Left lung (tissue), 10 donors: ENCODE data around the gene VAV1. TPM values are rescaled to one million over a fixed set of nuclear protein-coding genes. Genes with fewer than 3 reads are reported as not detected.
A peak's percentile ranks its signal among the peaks of the same experiment; 100 is the strongest.

ENCODE experiments used
- ATAC-seq: fragments of 200-7000 bp; cut with Tn5 transposase; one replicate; pipeline ENCODE4 v1.9.1; 2020; ENCODE audit warnings: moderate library complexity
- DNase-seq, 4 donors: peaks; one replicate each; pipeline ENCODE4 v3.0.0-alpha.2; 2013 to 2020
- H3K27ac ChIP-seq, 2 donors: fragments of 200-600 bp; sonication (generic) in 1 of 2; one replicate each; pipeline versions ENCODE4 v1.5.0 to v1.8.0; 2020 to 2021
- H3K27me3 ChIP-seq, 2 donors: fragments of 200-600 bp; sonication (generic) in 1 of 2; one replicate each; pipeline versions ENCODE4 v1.5.0 to v1.8.0; 2020 to 2021
- H3K36me3 ChIP-seq, 2 donors: fragments of 200-600 bp; sonication (generic) in 1 of 2; one replicate each; pipeline versions ENCODE4 v1.5.0 to v1.8.0; 2020 to 2021
- H3K4me1 ChIP-seq, 2 donors: fragments of 200-600 bp; one replicate each; pipeline ENCODE4 v1.8.0; 2021
- H3K4me3 ChIP-seq, 2 donors: fragments of 200-600 bp; sonication (generic) in 1 of 2; one replicate each; pipeline versions ENCODE4 v1.5.0 to v1.8.0; 2020 to 2021; ENCODE audit warnings: mild to moderate bottlenecking in 1 of 2
- H3K9me3 ChIP-seq, 2 donors: fragments of 200-600 bp; sonication (generic) in 1 of 2; one replicate each; pipeline versions ENCODE4 v1.5.0 to v1.8.0; 2020 to 2021
- CTCF ChIP-seq, 2 donors: fragments of 200-600 bp; sonication (generic) in 1 of 2; IDR thresholded peaks; one replicate each; pipeline versions ENCODE4 v1.5.0 to v1.8.0; 2021; ENCODE audit warnings: antibody characterized with exemption in 2 of 2
- intact Hi-C, 2 donors: fragments of 100-400 bp; cut with DNase I; formaldehyde crosslinking; loops; one replicate each; pipeline versions ENCODE4 v1.11.2 to v1.14.2; 2022
- polyA plus RNA-seq, 6 donors: library from polyadenylated mRNA; unstranded; fragments of 120-200 nt; gene quantifications; one replicate each; pipeline ENCODE4 v1.2.1, GENCODE V29; 2013; ENCODE audit not compliant: insufficient read length in 6 of 6
- total RNA-seq, 2 donors: library from RNA; stranded (reverse); fragmentation: NEBNext Ultra II Directional; extraction: Animal tissue kit (Norgen Biotek cat#: 25700); gene quantifications; one replicate each; pipeline ENCODE4 v1.2.1, GENCODE V29; 2021
- donor health status: DM: no; HTN: yes; CAD: no.
- donor health status: DM: no; HTN: no; CAD: no.

VAV1 gene
- total and polyA plus RNA-seq, 8 donors = 2.0 to 51.3 (median 2.8) TPM

- H3K27me3 ChIP-seq = peaks cover 0 to 5% of the 10 kb centered on the region in 2 donors
- H3K9me3 ChIP-seq = no peaks in the 10 kb centered on the region
- peaks cover 0 to 67% of the 10 kb centered on the region in 2 donors for H3K36me3 ChIP-seq
- no peaks in the 10 kb centered on the region for H3K4me1 ChIP-seq
- intact Hi-C loops = no loop called here
- TF ChIP-seq CTCF (IDR thresholded peaks at IDR 0.05) = no peak
- DNase-seq = no peak
- ATAC-seq = no peak
- H3K27ac ChIP-seq = no peak overlapping the region
- no peak overlapping the region for H3K4me3 ChIP-seq
Measured at GRCh38 chr19:6848986-6849385, 76.5 kb downstream of the VAV1 start.

- H3K27ac ChIP-seq = no peak overlapping the region
- H3K27me3 ChIP-seq = peaks cover 0 to 5% of the 10 kb centered on the region in 2 donors
- TF ChIP-seq CTCF (IDR thresholded peaks at IDR 0.05) = no peak
- H3K9me3 ChIP-seq = no peaks in the 10 kb centered on the region
- no peak overlapping the region for H3K4me3 ChIP-seq
- intact Hi-C loops = no loop called here
- H3K4me1 ChIP-seq = no peaks in the 10 kb centered on the region
- ATAC-seq = peak; percentile 19
- no peak for DNase-seq
- H3K36me3 ChIP-seq = peaks cover 0 to 67% of the 10 kb centered on the region in 2 donors
Measured at GRCh38 chr19:6849876-6850275, 77.4 kb downstream of the VAV1 start.

DNA sequence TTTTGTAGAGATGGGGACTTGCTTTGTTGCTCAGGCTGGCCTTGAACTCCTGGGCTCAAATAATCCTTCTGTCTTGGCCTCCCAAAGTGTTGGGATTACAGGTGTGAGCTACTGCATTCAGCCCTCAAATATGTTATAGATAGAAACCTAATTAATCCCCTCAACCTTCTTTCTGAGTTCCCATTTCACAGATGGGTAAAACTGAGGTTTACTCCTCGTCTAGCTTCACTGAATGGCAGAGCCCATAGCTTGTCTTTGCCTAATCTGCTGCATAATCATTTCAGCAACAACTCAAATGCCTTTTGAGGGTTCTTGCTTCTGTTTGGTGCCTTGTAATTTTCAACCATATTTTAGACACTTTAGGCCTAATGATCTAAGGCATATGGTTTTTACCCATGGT lies 78.9 kb downstream of the VAV1 start:
- H3K27ac ChIP-seq = no peak overlapping the region
- no peak for ATAC-seq
- TF ChIP-seq CTCF (IDR thresholded peaks at IDR 0.05) = no peak
- H3K4me3 ChIP-seq = no peak overlapping the region
- DNase-seq = no peak
- peaks cover 0 to 77% of the 10 kb centered on the region in 2 donors for H3K36me3 ChIP-seq
- no peaks in the 10 kb centered on the region for H3K4me1 ChIP-seq
- no peaks in the 10 kb centered on the region for H3K9me3 ChIP-seq
- intact Hi-C loops = no loop called here
- H3K27me3 ChIP-seq = peaks cover 0 to 5% of the 10 kb centered on the region in 2 donors

GRCh38 chr19:6852001-6852400 lies 79.5 kb downstream of the VAV1 start:
- no peak overlapping the region for H3K27ac ChIP-seq
- peaks cover 0 to 5% of the 10 kb centered on the region in 2 donors for H3K27me3 ChIP-seq
- no peak for DNase-seq
- intact Hi-C loops = no loop called here
- H3K9me3 ChIP-seq = no peaks in the 10 kb centered on the region
- H3K4me3 ChIP-seq = no peak overlapping the region
- ATAC-seq = no peak
- no peak for TF ChIP-seq CTCF (IDR thresholded peaks at IDR 0.05)
- peaks cover 0 to 82% of the 10 kb centered on the region in 2 donors for H3K36me3 ChIP-seq
- no peaks in the 10 kb centered on the region for H3K4me1 ChIP-seq

DNA sequence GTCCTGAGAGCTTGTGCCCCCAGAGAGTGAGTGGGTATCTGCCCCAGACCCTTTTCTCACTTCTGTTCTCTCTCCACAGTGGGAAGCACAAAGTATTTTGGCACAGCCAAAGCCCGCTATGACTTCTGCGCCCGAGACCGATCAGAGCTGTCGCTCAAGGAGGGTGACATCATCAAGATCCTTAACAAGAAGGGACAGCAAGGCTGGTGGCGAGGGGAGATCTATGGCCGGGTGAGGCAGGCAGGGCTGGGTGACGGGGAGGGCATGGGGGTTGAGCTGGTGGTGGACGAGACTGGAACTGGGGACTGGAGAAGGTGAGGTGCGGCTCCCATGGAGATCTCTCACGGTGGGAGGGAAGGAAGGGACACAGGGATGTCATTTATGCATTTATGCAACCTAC lies 81.4 kb downstream of the VAV1 start:
- intact Hi-C loops = no loop called here
- TF ChIP-seq CTCF (IDR thresholded peaks at IDR 0.05) = no peak
- no peaks in the 10 kb centered on the region for H3K9me3 ChIP-seq
- H3K36me3 ChIP-seq = peaks cover 0 to 70% of the 10 kb centered on the region in 2 donors
- no peak overlapping the region for H3K4me3 ChIP-seq
- no peaks in the 10 kb centered on the region for H3K4me1 ChIP-seq
- H3K27me3 ChIP-seq = peaks cover 0 to 5% of the 10 kb centered on the region in 2 donors
- H3K27ac ChIP-seq = no peak overlapping the region
- no peak for ATAC-seq
- DNase-seq = no peak
